ENCODE data around the gene LPCAT1.
"Not testable (repeated sequence)": the region's sequence is repeated elsewhere in the genome, so short reads cannot be mapped to it uniquely, and the experiment has no call there.

Gene LPCAT1

DNA sequence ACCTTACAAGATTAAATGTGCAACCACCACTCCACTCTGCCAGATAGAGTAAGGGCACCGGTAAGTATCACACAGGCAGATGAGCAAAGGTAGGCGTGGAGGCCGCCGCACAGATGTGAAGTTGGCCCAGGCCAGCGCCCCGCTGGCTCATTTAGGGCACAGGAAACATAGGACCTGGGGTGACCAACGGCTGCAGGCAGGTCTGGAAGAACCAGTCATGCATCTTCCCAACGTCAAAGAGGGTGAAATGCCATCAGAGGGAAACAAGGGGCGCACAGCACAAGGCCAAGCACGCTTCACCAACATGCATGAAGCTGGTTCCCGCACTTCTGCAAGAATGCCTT, 46.8 kb downstream of the LPCAT1 start:
- H3K4me3 ChIP-seq (ENCODE audit: low read depth, low read length): no peak overlapping the region
- TF ChIP-seq CTCF (IDR thresholded peaks at IDR 0.05; ENCODE audit: low read depth, low read length): no peak

- no peak overlapping the region for H3K4me3 ChIP-seq (ENCODE audit: low read depth, low read length)
- no peak for TF ChIP-seq CTCF (IDR thresholded peaks at IDR 0.05; ENCODE audit: low read depth, low read length)
Observed at GRCh38 chr5:1476181-1476966, 47.4 kb downstream of the LPCAT1 start.

DNA sequence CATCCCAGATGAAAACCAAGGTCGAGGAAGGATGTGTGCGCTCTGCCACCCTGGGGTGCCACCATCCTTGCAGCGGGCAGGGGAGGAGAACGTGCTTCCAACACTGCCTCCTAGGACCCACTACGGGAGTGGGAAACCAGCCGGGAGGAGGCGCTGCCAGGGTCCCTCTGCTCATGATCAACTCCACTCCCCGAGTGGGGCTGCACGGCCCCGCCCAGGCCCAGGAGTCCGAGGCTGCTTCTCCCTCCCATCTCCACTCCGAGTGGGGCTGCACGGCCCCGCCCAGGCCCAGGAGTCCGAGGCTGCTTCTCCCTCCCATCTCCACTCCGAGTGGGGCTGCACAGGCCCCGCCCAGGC, 48.2 kb downstream of the LPCAT1 start:
- H3K4me3 ChIP-seq (ENCODE audit: low read depth, low read length): not testable (repeated sequence)

DNA sequence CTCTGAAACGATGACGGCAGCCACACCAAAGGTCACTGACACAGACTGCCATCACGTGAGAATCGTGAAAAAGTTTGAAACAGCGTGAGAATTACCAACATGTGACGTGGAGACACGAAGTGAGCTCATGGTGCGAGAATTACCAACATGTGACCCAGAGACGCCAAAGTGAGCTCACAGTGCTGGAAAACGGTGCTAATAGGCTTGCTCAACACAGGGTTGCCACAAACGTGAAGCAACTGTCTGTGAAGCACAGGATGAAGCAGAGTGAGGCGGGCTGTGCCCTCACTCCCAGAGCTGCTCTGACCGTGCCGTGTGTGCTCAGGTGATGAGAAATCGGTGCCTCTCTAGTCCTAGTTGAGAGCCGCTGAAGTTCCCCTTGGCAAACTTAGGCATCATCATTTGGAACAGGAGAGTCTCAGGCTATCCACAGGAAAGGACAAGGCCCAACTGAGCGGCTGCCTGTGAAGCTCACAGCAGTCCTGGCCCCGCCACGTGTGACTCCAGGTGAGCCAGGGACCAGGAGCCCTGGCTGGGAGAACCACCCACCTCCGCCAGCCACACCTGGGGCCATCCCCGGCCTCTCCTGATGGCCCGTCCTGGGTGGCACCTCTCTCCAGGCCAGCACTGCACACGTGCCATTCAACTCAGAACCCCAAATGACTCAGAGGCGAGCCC, 48.8 kb downstream of the LPCAT1 start:
- TF ChIP-seq CTCF (IDR thresholded peaks at IDR 0.05; ENCODE audit: low read depth, low read length): no peak
- H3K4me3 ChIP-seq (ENCODE audit: low read depth, low read length): no peak overlapping the region

DNA sequence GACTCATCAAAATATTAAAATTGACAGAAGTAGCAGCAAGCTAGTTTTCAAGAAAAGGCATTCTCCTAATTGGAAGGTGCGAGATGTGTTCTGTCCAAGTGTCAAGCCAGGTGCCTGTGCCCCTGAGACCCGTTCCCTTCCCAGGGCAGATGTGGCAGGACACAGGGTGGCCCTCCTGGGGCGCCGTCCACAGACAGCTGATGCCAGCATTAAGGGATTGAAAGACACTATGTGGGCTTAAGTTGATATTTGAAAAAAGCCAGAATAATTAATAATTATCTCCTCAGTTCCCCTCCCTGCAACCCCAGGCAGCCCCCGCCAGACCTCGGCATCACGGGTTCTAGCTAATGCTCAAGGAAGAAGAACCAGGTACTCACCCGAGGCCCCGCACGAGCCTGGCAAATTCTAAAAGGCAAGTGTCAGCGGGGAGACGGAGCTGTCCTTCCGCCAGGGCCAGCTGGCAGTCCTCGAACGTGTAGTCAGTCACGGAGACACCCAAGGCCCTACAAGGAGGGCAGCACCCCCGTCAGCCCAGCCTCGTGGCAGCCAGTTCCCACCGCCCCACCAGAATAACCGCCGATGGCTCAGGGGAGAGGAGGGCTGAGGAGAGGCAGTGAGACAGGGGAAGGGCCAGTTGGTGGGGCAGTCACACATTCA, 49.4 kb downstream of the LPCAT1 start:
- no peak for TF ChIP-seq CTCF (IDR thresholded peaks at IDR 0.05; ENCODE audit: low read depth, low read length)
- H3K4me3 ChIP-seq (ENCODE audit: low read depth, low read length): no peak overlapping the region

- H3K4me3 ChIP-seq (ENCODE audit: low read depth, low read length): no peak overlapping the region
- TF ChIP-seq CTCF (IDR thresholded peaks at IDR 0.05; ENCODE audit: low read depth, low read length): no peak
Observed at GRCh38 chr5:1473746-1474145, 50.0 kb downstream of the LPCAT1 start.

GRCh38 chr5:1472964-1473628, 50.7 kb downstream of the LPCAT1 start:
- TF ChIP-seq CTCF (IDR thresholded peaks at IDR 0.05; ENCODE audit: low read depth, low read length): no peak
- H3K4me3 ChIP-seq (ENCODE audit: low read depth, low read length): no peak overlapping the region

All from WI38 (cell line).